Thoracic aorta (tissue), 2 donors: ENCODE data around the gene NUF2. TPM values are rescaled to one million over a fixed set of nuclear protein-coding genes. Genes with fewer than 3 reads are reported as not detected.

ENCODE experiments used
- ATAC-seq: fragments of 150-250 bp; one replicate; pipeline ENCODE4 v1.8.0; 2017; ENCODE audit warnings: low read depth; ENCODE audit not compliant: insufficient number of reproducible peaks, low FRiP score
- DNase-seq: peaks from one replicate; pipeline ENCODE4 v3.0.0-alpha.2; 2020; ENCODE audit warnings: low spot score
- H3K27ac ChIP-seq, 2 donors: fragments of 200-600 bp; sonication (generic); 1 replicate in 1 of 2; 2 replicates in 1 of 2; pipeline ENCODE4 v1.5.1; 2016; ENCODE audit warnings: mild to moderate bottlenecking in 2 of 2, moderate library complexity in 2 of 2
- H3K27me3 ChIP-seq: fragments of 200-600 bp; sonication (generic); replicated peaks from 2 replicates; pipeline ENCODE4 v1.6.0; 2016; ENCODE audit warnings: mild to moderate bottlenecking; ENCODE audit not compliant: insufficient read depth
- H3K36me3 ChIP-seq: fragments of 200-600 bp; sonication (generic); one replicate; pipeline ENCODE4 v1.5.1; 2016
- H3K4me1 ChIP-seq, 2 donors: fragments of 200-600 bp; sonication (generic); 1 replicate in 1 of 2; 2 replicates in 1 of 2; pipeline versions ENCODE4 v1.5.1 to v1.6.0; 2016; ENCODE audit warnings: low read depth in 2 of 2, mild to moderate bottlenecking in 1 of 2; ENCODE audit not compliant: control insufficient read depth in 1 of 2
- H3K4me3 ChIP-seq: fragments of 200-600 bp; sonication (generic); 2 replicates; pipeline ENCODE4 v1.5.1; 2016; ENCODE audit warnings: mild to moderate bottlenecking
- H3K9me3 ChIP-seq: fragments of 200-600 bp; sonication (generic); 2 replicates; pipeline ENCODE4 v1.5.1; 2016
- total RNA-seq, 2 donors: library from RNA; depleted of rRNA; stranded (reverse); fragments of >200 nt; gene quantifications; one replicate each; pipeline versions ENCODE4 v1.1.0 to v1.2.3, GENCODE V29; 2016
- TF ChIP-seq, protein P1 (sequence below): fragments of 200-600 bp; sonication (generic); IDR thresholded peaks from one replicate; pipeline ENCODE4 v1.5.1; 2019; ENCODE audit warnings: antibody characterized with exemption

Gene NUF2
- total RNA-seq, 2 donors from 2014 or later: 1.6 TPM; not detected in 1

DNA sequence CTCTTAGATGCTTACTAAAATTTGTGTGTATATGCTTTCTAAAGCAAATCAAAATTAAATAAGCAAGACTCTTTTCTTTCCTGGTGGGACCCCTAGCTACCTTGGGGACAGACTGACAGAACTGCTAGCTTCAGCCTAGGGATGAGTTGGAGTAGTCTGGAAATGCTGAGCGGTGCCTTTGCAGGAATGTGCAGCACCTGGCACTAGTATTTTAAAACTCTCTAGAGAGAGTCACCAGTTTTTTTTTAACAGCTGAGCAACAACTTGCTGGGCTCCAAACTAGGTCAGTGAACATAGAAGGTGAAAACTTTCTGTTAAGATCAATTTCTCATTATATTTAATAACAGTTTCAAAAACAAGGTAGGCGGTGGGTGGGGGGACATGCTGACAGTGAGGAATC is 56.8 kb downstream of the NUF2 start:
- ATAC-seq: no peak
- no peak for DNase-seq
- H3K36me3 ChIP-seq: no peaks in the 10 kb centered on the region
- TF ChIP-seq, protein P1, sequence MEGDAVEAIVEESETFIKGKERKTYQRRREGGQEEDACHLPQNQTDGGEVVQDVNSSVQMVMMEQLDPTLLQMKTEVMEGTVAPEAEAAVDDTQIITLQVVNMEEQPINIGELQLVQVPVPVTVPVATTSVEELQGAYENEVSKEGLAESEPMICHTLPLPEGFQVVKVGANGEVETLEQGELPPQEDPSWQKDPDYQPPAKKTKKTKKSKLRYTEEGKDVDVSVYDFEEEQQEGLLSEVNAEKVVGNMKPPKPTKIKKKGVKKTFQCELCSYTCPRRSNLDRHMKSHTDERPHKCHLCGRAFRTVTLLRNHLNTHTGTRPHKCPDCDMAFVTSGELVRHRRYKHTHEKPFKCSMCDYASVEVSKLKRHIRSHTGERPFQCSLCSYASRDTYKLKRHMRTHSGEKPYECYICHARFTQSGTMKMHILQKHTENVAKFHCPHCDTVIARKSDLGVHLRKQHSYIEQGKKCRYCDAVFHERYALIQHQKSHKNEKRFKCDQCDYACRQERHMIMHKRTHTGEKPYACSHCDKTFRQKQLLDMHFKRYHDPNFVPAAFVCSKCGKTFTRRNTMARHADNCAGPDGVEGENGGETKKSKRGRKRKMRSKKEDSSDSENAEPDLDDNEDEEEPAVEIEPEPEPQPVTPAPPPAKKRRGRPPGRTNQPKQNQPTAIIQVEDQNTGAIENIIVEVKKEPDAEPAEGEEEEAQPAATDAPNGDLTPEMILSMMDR: no peak
- H3K27ac ChIP-seq: no peak overlapping the region
- no peaks in the 10 kb centered on the region for H3K9me3 ChIP-seq
- no peaks in the 10 kb centered on the region for H3K4me1 ChIP-seq
- no peaks in the 10 kb centered on the region for H3K27me3 ChIP-seq
- no peak overlapping the region for H3K4me3 ChIP-seq

DNA sequence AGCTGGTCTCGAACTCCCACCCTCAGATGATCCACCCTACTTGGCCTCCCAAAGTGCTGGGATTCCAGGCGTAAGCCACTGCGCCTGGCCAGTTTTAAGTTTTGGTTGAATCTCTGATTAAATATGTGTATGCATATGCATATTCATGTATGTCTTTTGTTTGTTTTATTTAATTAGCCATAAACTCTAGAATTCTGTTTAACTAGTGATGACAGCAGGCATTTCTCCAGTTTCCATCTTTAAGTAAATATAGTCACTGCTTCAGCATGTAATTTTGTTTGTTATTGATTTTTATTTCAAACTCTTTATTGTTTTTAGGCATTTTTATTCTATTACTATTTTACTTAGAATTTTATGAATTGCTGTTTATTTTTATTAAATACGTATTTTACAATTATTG is 58.0 kb downstream of the NUF2 start:
- DNase-seq (no peak), ATAC-seq (no peak)
- TF ChIP-seq, protein P1: no peak
- Histone ChIP-seq H3K27me3 (no peaks in the 10 kb centered on the region), H3K9me3 (no peaks in the 10 kb centered on the region), H3K4me1 (no peaks in the 10 kb centered on the region), H3K27ac (no peak overlapping the region), H3K4me3 (no peak overlapping the region), H3K36me3 (no peaks in the 10 kb centered on the region)

DNA sequence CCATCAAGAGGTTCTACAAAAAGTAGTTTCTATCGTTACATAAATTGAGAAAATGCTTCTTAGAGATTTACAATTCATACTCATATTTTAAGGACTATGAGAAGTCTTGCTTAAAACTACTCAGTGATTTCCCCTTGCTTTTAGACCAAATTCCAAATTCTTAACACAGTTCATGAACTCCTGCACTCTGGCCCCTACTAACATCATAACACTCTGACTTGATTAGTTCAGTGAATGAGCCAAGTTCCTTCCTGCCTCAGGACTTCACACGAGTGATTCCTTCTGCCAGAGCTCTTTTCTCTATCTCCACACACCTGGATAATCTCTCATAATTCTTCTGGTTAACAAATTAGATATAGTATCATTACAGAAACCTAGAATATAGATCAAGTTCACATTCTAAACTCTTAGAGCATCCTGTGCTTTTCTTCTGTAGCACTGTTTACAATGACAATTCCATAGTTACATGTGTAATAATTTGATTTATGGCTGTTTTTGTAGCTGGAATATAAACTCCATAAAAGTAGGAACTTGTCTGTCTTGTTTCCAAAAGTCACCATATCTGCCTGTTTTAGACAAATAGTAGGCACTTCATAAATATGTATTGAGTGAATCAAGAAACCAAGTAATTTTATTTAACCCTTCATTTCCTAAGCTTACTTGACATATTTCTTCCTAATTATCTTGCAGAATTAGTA is 59.9 kb downstream of the NUF2 start:
- no peaks in the 10 kb centered on the region for H3K4me1 ChIP-seq
- no peak for ATAC-seq
- no peaks in the 10 kb centered on the region for H3K9me3 ChIP-seq
- no peaks in the 10 kb centered on the region for H3K36me3 ChIP-seq
- H3K27ac ChIP-seq: no peak overlapping the region
- no peak overlapping the region for H3K4me3 ChIP-seq
- TF ChIP-seq, protein P1: no peak
- DNase-seq: no peak
- no peaks in the 10 kb centered on the region for H3K27me3 ChIP-seq

DNA sequence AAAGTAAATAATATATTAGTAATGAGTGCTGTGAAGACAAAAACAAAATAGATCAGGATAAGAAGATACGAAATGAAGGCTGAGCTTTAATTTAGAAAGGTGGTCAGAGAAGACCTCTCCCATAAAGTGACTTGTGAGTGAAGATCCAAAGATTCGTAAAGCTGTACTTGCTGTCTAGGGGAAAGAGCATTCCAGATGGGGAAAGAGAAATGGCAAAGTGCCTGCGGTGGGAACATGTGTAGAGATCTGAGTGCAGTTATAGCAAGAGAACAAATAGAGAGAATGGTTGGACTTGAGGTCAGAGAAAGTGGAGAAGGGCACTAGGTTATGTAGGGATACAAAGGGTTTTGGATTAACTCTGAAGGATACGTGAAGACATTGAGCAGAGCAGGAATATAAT is 60.6 kb downstream of the NUF2 start:
- no peak overlapping the region for H3K4me3 ChIP-seq
- no peaks in the 10 kb centered on the region for H3K4me1 ChIP-seq
- ATAC-seq (no peak), DNase-seq (no peak)
- H3K27ac ChIP-seq: no peak overlapping the region
- H3K27me3 ChIP-seq: no peaks in the 10 kb centered on the region
- no peaks in the 10 kb centered on the region for H3K36me3 ChIP-seq
- H3K9me3 ChIP-seq: no peaks in the 10 kb centered on the region
- TF ChIP-seq, protein P1: no peak

DNA sequence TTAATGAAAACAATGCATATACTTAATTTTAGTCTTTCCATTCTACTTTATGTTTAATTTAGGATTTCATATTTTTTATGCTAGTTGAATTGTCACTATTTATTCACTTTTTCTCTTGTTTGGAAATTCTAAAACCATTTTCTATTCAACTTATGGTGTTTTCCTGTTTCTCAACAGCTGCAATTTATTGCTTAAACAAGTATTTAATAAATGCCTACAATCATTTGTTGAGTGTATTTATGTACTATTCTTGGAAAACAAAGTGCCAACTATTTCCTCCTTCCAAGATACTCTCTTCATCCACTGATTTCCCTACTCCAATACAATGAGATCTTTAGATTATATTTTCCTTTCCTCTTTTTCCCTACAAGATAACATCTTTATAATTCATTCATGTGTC is 65.4 kb downstream of the NUF2 start:
- H3K27ac ChIP-seq: no peak overlapping the region
- H3K4me1 ChIP-seq: no peaks in the 10 kb centered on the region
- H3K27me3 ChIP-seq: no peaks in the 10 kb centered on the region
- no peak overlapping the region for H3K4me3 ChIP-seq
- ATAC-seq (no peak), DNase-seq (no peak)
- H3K36me3 ChIP-seq: no peaks in the 10 kb centered on the region
- H3K9me3 ChIP-seq: no peaks in the 10 kb centered on the region
- TF ChIP-seq, protein P1: no peak
